Measurements from ENCODE around the gene FGF4.

The FGF4 gene

GRCh38 chr11:69807106-69807815 is 32.1 kb upstream of the FGF4 start:
- no peak for DNase-seq

GRCh38 chr11:69804769-69805508 is 29.8 kb upstream of the FGF4 start:
- DNase-seq = no peak

- no peak for DNase-seq
These were observed 28.6 kb upstream of the FGF4 start for GRCh38 chr11:69803604-69804218.

- no peak for DNase-seq
These were observed 27.9 kb upstream of the FGF4 start for GRCh38 chr11:69803022-69803421.

GRCh38 chr11:69802590-69802989 is 27.4 kb upstream of the FGF4 start:
- no peak for DNase-seq

GRCh38 chr11:69801513-69802335 is 26.6 kb upstream of the FGF4 start:
- DNase-seq = peak in 2 of 3 donors; percentile 7 to 22

GRCh38 chr11:69800278-69800677 is 25.1 kb upstream of the FGF4 start:
- DNase-seq = no peak

GRCh38 chr11:69799582-69799981 is 24.4 kb upstream of the FGF4 start:
- DNase-seq = peak; percentile 15 to 38 (median 33)

- DNase-seq = no peak
These were observed 24.0 kb upstream of the FGF4 start for GRCh38 chr11:69799097-69799496.

GRCh38 chr11:69797737-69798528 is 22.8 kb upstream of the FGF4 start:
- DNase-seq = no peak

- DNase-seq = no peak
These were observed 22.0 kb upstream of the FGF4 start for GRCh38 chr11:69797156-69797555.

GRCh38 chr11:69796063-69796462 is 20.9 kb upstream of the FGF4 start:
- DNase-seq = no peak

- DNase-seq = no peak
These were observed 16.4 kb upstream of the FGF4 start for GRCh38 chr11:69791276-69792180.

GRCh38 chr11:69788956-69789355 is 13.8 kb upstream of the FGF4 start:
- DNase-seq = no peak

- DNase-seq = no peak
These were observed 12.8 kb upstream of the FGF4 start for GRCh38 chr11:69787906-69788305.

- no peak for DNase-seq
These were observed 12.3 kb upstream of the FGF4 start for GRCh38 chr11:69787457-69787856.

- DNase-seq = no peak
These were observed 6.1 kb upstream of the FGF4 start for GRCh38 chr11:69781241-69781640.

- DNase-seq = no peak
These were observed 3.2 kb upstream of the FGF4 start for GRCh38 chr11:69778373-69778772.

- peak in 1 of 3 donors; percentile 13 for DNase-seq
These were observed 583 bp downstream of the FGF4 start for GRCh38 chr11:69774354-69775162.
